GM21390 (cell line): ENCODE results near the gene FAM83F.
"Not testable (repeated sequence)": the region's sequence is repeated elsewhere in the genome, so short reads cannot be mapped to it uniquely, and the experiment has no call there.

Experiments used
- ATAC-seq: cut with Tn5 transposase; IDR thresholded peaks from one replicate; pipeline ENCODE4 v1.9.1; 2021; ENCODE audit not compliant: unreplicated experiment

FAM83F gene

DNA sequence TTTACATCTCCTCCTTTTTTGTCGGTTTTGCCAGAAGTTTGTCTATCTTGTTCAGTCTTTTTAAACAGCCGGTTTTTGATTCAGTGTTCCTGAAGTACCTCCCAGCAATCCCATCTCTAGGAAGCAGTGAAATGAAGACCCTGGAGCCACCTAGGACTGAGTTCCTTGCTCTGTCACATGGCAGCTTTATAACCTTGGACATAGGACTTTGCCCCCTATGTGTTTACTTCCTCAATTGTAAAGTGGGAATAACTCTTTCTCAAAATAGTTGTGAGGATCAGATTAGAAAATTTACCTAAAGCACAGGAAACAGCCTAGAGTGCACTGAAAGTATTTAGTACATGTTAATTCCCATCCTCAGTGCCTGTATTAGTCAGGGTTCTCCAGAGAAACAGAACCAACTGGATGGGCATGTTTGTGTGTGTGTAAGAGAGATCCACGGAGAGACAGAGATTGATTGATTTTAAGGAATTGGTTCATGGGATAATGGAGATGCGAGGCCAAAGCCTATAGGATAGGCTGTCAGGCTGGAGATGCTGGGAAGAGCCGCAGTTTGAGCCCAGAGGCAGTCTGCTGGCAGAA is 20.0 kb downstream of the FAM83F start:
- ATAC-seq, result no peak

DNA sequence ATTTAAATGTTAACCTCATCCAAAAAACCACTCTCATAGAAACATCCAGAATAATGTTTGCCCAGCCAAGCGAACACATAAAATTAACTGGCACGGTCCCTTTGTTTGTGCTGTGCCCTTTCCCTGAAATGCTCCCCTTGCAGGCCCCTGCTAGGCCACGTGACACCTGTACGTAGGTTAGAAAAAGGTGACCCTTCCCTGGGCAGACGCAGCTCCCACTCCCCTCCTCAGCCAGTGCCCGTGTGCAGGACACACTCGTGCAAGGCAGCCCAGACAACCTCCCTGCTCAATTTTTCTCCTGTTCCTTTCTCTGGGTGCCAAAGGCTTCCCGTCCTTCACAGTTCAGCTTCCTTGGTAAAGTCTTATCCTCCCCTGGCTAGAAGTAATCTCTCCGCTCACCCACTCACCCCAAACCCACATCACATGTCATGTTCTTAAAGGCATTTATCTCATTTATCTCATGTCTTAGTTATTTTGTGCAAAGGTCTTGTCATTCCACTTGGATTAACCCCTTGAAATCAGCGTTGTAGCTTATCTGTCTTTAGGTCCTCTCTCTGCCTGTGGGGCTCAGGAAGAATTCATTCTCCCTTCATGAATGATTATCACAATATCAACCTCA is 20.7 kb downstream of the FAM83F start:
- ATAC-seq, result no peak

DNA sequence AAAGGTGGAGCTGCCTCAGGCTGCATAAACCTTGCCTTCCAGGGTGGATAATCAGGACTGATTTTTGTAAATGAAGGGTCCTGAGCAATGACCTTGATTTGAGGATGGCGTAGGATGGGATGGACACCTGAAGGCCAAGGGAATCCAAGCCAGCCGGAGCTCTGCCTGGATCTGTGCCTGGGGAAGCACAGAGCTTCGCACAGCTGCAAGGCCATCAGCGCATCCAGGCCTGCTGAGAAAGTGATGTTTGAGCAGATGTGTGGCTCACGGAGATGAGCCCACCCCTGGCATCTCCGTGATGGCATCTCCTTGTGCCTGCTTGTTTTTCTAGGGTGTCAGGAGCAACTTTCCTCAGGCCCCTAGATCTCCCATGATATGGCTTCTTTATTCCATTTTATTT is 23.3 kb downstream of the FAM83F start:
- no peak for ATAC-seq

DNA sequence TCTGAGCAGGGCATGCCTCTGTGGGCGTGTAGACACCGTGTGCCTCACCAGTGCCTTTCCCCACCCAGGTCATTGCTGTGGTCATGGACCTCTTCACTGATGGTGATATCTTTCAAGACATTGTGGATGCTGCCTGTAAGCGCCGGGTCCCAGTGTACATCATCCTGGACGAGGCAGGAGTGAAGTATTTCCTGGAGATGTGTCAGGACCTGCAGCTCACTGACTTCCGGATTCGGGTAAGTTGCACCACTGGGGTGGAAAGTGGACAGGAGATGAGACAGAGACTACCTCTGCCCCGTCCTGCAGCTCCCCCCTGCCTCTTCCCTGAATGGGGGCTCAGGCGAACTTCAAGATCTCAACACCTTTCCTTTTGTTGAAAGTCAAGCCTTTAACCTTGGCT is 24.3 kb downstream of the FAM83F start:
- no peak for ATAC-seq

DNA sequence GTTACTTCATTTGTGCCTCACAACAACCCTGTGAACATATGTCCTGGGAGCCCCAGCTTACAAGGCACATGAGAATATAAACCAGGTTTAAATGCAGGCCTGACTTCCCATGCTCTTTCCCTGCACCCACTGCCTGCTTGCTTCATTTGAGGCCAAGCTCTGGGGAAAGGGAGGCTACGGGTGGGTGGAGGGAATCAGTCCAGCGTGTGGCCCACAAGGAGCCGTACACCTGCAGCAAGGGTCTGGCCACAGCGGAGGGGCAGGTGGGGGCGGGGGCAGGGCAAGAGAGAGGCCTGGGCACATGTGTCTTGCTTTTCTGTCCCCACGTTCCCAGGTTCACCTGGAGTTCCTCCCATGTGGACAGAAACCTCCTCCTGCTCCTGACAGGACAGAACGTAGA is 26.2 kb downstream of the FAM83F start:
- no peak for ATAC-seq

DNA sequence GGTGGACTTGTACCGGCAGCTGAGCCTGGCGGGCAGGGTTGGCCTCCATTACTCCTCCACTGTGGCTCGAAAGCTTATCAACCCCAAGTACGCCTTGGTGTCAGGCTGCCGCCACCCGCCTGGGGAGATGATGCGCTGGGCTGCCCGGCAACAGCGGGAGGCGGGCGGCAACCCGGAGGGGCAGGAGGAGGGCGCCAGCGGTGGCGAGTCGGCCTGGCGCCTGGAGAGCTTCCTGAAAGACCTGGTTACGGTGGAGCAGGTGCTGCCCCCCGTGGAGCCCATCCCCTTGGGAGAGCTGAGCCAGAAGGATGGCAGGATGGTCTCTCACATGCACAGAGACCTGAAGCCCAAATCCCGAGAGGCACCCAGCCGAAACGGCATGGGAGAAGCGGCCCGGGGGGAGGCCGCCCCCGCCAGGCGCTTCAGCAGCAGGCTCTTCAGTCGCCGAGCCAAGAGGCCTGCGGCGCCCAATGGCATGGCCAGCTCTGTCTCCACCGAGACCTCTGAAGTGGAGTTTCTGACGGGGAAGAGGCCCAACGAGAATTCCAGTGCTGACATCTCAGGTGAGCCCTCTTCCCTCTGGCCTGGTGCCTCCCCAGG is 26.7 kb downstream of the FAM83F start:
- ATAC-seq, result no peak

DNA sequence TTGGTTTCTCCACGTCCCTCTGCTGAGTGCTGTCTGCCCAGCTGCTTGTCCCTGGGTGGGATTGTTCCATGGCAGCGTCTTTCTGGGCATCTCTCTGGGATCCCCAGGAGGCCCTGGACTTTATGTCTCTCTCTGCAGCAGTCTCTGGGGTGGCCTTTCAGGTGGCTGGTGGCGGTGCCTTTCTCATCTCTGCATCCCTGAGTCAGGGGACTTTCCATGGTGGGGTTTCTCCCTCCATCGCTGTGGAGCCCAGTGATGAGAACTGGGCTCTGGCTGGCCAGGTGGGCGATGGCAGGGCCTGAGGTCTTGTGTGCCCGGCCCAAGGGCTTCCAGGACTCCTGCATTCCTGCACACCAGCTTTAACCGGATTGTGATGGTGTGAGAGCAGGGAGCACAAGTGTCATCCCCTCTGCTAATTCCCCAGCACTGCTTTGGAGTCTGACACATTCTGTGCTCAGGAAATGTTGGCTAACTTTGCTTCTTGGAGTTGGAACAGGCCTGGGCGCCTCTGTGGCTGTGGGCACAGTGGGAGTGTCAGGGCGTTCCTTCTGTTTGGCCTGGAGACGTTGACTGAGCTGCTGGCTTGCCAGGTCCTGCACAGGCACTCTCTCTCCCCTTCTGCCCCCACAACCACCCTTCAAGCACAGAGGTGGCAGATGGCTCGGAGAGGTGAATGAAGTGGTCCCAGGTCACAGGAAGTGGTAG is 27.9 kb downstream of the FAM83F start:
- ATAC-seq, result no peak

DNA sequence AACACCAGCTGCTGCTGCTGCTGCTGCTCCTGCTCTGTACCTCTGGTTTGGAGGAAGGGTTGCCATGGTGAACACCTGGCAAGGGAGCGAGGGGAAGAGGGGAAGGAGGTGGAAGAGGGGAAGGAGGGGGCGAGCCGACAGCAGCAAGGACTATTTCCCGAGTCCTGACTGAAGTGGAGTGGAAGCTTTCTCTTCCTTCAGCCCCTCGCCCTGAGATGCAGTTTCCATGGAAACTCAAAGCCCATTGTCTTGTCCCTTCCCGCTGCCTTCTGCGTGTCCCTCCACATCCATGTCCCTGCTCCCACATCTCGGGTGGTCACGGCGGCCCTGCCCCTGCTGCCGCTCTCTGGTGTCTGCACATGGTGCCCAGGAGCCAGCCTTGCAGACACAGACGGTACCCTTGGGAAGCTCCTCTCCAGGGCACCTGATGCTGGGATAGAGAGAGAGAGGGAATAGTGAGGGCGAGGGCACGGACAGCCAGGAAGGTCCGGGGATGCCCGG is 28.6 kb downstream of the FAM83F start:
- no peak for ATAC-seq

DNA sequence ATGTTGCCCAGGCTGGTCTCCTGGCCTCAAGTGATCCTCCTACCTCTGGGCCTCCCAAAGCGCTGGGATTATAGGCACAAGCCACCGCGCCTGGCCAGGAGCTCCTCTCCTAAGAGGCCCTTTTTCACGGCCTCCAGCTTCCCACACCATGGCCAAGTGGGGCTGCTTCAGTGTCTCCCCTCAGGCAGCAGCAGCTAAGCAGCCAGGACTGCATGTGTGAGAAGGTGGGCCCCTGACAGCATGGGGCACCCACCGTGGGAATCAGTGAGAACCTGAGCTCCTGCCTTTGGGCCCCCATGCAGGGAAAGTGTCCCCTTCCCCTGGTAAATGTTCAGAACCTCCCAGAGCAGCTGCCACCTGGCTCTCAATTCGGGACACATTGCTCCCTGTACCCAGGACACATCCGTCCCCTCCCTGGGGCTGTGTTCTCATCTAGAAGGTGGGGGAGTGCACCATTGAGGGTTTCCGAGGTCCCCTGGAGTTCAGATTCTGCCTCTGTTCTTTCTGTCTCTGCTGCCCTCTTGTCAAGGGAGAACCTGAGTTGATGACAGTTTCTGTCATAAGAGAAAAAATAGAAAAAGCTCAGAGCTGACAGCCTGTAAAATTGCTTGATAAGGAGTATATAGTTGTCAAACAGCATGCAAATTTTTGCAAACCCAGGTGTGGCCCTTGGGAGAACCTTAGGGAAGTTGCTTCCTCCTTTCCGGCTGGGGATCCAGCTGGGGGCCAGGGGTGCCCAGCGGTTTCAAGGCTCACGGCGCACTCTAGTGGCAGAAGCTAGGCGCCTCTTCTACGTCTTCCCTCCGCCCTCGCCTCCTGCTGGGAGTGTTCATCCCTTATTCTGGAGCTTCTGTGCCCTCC is 29.7 kb downstream of the FAM83F start:
- no peak for ATAC-seq

DNA sequence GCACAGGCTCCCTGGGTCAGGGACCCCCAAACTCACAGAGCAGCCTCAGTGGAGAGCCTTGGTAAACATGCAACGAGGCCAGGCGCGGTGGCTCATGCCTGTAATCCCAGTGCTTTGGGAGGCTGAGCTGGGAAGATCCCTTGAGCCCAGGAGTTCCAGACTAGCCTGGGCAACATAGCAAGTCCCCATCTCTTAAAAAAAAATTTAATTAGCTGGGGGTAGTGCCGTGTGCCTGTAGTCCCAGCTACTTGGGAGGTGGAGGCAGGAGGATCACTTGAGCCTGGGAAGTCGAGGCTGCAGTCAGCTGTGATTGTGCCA is 30.3 kb downstream of the FAM83F start:
- ATAC-seq, result not testable (repeated sequence)

DNA sequence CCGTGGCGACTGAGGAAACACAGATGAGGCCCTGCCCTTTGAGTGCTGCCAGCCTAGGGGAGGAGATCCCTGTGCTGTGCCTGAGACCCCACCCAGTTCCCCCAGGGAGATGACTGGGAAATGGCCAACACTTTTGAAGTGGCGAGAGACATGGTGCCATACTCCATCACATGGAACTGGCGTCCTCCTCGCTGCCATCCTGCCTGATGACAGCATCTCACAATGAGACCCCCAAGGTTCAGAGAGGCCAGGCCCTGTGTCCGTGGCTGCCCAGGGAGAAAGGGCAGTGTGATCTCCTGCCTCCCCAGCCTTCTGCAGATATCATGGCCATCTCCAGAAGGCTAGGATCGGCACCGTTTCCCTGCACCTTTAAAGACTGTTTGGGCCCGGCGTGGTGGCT is 31.1 kb downstream of the FAM83F start:
- no peak for ATAC-seq

DNA sequence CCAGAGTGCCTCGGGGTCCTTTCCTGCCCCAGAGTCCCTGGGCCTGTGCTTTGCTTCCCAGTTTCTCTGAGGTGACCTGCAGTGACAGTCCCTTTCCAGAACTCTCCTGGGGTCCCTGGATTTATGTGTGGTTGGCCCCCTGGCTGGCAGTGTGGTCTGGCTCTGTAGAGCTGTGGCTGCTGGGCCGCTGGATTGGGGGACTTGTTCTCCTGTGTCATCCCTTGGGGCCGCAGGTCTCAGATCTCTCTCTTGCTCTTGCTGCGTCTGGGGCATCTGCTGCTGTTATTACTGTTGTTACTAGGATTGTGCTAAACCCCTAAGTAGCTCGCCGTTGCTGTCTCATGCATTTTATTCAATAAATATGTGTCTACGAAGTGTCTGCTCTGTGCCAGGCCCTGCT is 31.9 kb downstream of the FAM83F start:
- no peak for ATAC-seq

DNA sequence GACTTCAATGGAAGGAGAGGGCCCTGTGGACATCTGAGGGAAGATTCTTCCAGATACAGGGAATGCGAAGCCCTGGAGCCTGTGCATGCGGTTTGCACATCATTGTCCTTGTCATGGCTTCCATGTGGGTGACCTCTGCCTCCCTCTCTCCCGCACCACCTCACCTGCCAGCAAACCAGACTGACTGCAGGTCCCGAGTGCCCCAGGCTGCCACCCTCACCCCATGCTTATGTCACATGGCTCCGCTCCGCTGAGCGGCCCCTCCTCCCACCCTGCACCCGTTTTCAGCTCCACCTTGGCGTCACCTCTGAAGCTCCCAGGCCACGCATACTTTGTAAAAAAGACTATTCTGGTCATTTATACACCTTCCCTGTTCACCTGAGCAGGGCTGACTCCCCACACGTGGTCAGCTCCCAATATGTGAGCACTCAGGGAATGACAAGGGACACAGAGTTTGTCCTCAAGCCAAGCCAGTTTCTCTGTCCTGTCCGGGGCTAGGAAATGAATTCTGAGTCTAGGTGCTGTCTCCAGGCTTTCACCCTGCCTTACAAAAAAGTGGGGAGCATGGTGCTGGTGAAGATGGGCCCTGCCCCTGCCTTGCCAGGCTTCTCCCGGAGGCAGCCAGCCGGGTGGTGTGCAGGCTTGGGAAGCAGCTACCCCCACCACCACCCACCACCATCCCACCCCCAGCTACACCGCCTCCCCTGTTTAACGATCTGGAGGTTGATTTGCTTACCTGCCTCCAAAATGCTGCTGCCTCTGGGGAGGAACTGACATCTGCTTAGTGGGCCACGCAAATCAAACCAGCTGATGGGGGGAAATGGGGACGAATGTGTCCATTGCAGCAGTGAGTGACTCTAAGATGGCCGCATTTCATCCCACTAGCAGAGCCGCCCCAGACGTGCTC is 32.7 kb downstream of the FAM83F start:
- no peak for ATAC-seq

DNA sequence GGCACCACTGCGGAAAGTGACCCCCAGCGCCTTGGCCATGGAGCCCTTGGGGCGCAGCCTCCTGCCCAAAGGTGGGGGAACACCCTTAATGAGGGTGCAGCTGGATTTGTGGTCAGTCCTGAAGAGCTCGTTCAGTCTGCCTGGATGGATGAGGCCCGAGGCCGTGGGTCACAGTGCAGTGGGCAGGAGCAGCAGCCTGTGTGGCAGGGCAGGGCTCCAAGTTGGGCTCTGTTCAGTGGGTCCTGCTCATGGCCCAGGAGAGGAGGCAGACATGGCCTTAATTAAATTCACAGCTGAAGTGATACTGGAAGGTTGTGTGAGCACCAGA is 33.3 kb downstream of the FAM83F start:
- ATAC-seq, result no peak

DNA sequence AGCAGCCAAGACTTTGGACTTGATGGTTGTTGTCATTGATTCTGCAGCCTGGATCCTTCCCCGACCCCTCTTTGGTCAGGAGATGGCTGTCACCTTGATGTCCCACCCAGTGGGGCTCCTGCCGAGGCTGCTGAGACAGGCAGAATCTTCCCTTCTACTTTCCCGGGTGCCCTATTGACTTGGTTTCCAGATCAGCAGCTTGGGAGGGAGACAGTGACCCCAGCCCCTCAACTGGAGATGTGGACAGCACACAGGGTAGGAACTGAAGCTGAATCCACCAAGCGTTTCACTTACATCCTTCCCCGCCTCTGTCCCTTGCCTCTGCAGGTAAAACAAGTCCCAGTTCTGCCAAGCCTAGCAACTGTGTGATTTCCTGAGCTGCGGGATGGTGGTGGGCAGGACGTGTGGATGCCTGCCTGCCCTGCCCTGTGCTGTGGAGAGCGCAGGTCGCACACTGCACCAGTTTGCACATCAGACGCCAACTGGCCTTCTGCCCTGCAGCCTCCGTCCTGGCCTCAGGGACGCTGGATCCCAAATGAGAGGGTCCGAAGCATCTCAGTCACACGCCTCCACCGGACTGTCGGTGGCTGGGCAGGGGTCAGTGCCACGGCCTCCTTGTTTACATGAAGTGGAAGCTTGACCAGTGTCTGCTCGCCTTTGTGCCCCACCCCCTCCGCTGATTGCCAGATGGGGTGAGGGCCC is 34.6 kb downstream of the FAM83F start:
- no peak for ATAC-seq

DNA sequence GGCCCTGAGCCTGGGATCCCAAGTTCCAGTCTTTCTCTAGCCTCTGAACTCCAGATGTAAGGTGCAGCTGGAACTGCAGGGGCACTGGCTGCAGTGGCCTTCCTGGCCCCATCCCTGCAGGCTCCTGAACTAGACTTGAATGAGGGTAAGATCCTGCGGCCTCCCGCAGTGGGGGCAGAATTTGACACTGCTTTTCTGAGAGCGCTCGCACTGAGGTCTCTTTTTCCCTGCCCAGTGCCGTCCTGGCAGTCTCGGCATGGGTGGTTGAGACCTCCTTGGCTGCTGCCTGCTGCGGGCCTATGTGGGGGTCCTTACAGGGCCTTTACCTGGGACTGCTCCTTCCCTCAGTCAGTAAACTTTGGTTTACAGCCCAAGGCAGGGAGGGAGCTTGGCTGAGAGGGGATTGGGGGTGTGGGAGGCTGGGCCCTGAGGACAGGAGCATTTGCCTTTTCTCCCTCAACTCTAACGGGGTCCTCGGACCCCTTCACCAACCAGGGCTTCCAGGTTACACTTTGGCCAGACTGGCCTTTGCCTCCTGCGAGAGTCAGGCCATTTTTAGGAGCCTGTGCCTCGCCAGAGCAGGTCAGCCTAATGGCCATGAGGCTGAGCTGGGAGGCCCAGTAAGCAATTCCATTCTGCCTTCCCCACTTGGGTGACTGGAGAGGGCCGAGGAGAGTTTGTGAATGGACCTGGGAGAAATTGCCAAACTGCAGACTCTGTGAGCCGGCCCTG is 35.4 kb downstream of the FAM83F start:
- ATAC-seq, result no peak

DNA sequence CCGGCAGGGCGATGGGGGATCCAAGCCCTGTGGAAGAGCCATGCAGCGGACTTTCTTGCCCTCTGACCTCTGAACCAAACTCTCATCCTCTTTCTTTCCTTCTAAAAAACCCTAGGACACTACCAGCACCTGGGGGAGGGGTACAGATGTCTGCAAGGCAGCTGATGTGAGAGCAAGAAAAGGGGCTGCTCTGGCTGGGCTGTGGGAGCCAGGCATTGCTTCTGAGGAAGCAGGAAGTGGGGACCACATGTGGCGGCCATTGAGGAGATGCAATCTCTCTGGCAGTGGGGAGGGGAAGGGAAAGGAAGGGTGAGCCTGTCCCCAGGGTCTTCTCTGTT is 36.0 kb downstream of the FAM83F start:
- no peak for ATAC-seq

DNA sequence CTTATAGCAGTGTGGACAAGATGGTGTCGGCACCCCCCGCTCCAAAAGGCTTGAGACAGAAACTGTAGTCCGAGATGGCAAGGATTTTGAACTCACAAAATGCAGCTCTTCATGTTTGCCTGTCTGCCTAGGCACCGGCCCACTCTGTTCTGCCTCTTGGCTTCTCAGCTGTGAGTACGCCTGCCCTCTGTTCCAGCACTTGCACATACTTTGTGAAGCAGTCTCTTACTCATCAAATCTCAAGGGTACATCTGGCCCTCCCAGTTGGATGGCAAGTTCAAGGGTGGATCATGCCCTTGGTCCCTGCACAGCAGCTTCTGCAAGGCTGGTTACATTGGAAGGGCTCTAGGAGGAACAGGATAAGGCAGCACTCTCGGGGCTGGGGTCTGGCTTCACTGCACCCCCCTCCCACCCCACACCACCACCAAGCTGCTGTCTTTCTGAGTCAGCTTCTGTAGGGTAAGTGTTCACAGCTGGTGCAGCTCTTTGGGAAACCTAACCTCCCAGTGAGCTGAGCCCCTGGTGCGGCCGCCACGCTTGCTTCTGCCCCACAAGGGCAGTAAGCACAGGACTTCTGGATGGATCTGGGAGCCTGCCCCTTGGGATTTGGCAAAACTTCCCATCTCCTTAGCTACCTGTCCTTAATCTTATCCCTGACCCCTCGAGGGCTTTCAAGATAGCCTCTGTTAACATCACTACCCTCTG is 37.2 kb downstream of the FAM83F start:
- ATAC-seq, result no peak
